ENCODE results near the gene RASA2.

The RASA2 gene

DNA sequence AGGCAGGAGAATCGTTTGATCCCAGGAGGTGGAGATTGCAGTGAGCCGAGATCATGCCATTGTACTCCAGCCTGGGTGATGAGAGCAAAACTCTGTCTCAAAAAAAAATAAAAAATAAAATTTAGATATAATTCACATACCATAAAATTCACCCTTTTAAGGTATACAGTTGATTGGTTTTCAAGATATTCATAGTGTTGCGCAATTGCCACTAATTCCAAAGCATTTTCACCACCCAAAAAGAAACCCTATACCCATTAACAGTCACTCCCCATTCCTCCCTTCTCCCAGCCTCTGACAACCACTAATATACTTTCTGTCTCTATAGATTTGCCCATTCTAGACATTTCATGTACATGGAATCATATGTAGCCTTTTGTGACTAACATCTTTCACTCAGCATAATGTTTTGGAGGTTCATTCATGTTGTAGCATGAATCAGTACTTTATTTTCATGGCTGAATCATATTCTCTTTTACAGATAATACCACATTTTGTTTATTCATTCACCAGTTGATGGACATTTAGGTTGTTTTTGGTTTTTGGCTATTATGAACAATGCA is 116.7 kb downstream of the RASA2 start:
- no peak overlapping the region for H3K4me3 ChIP-seq (ENCODE audit: control insufficient read depth, low read depth, low read length)
- TF ChIP-seq, protein P1, sequence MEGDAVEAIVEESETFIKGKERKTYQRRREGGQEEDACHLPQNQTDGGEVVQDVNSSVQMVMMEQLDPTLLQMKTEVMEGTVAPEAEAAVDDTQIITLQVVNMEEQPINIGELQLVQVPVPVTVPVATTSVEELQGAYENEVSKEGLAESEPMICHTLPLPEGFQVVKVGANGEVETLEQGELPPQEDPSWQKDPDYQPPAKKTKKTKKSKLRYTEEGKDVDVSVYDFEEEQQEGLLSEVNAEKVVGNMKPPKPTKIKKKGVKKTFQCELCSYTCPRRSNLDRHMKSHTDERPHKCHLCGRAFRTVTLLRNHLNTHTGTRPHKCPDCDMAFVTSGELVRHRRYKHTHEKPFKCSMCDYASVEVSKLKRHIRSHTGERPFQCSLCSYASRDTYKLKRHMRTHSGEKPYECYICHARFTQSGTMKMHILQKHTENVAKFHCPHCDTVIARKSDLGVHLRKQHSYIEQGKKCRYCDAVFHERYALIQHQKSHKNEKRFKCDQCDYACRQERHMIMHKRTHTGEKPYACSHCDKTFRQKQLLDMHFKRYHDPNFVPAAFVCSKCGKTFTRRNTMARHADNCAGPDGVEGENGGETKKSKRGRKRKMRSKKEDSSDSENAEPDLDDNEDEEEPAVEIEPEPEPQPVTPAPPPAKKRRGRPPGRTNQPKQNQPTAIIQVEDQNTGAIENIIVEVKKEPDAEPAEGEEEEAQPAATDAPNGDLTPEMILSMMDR (conservative IDR thresholded peaks at IDR 0.05; ENCODE audit: control insufficient read depth, insufficient read depth, low read depth, low read length) = no peak
- peak; percentile 5 for DNase-seq (ENCODE audit: low read depth)

DNA sequence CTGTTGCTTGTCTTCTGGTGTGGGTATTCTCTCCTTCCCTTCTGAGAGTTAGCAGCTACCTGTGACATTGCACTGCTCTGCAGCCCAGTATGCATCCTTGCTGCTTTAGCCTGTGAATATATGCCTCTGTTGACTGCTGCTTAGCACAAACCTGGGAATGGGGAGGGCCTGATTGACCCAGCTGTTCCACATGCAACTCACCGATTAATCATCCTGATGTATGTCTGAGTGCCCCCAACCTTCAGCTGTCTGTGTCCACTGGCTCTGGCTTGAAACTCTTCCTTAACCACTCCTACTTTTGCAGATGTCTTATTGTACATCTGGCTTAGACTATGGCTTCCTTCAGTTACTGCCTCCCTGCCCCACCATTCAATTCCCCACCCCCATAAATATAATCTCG is 119.1 kb downstream of the RASA2 start:
- no peak overlapping the region for H3K4me3 ChIP-seq (ENCODE audit: control insufficient read depth, low read depth, low read length)
- peak; percentile 33 for DNase-seq (ENCODE audit: low read depth)
- TF ChIP-seq, protein P1 (conservative IDR thresholded peaks at IDR 0.05; ENCODE audit: control insufficient read depth, insufficient read depth, low read depth, low read length) = no peak

DNA sequence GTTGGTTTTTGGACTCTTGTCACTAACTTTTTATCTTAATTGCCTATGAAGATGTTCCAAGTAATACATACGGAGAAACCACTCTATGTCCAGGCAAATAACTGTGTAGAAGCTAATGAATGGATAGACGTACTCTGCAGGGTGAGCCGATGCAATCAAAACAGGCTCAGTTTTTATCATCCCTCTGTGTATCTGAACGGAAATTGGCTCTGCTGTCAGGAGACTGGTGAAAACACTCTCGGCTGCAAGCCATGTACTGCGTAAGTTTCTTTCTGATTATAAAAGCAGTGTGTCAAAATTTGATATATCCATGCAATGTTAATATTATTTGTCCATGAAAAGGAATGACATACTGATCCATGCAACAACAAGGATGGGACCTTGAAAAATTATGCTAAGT is 121.6 kb downstream of the RASA2 start:
- DNase-seq (ENCODE audit: low read depth) = no peak
- TF ChIP-seq, protein P1 (conservative IDR thresholded peaks at IDR 0.05; ENCODE audit: control insufficient read depth, insufficient read depth, low read depth, low read length) = no peak
- H3K4me3 ChIP-seq (ENCODE audit: control insufficient read depth, low read depth, low read length) = no peak overlapping the region

DNA sequence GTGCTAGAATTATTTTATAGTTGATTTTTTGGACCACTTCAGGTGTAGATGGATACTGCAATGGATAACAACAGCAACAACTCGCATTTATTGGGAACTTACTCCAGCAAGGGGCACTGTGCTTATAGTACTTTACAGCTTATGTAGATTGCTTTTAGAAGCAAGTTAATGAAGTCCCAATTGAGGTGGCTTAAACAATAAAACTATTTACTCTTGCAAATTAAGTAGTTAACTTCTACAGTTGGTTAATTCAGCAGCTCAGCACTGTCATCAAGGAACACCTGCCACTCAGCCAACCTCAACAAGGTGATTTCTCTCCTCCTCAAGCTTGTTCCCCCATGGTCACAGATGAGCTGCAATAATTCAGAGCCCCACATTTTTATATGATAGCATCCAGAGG is 124.1 kb downstream of the RASA2 start:
- no peak for DNase-seq (ENCODE audit: low read depth)
- H3K4me3 ChIP-seq (ENCODE audit: control insufficient read depth, low read depth, low read length) = no peak overlapping the region
- TF ChIP-seq, protein P1 (conservative IDR thresholded peaks at IDR 0.05; ENCODE audit: control insufficient read depth, insufficient read depth, low read depth, low read length) = no peak

DNA sequence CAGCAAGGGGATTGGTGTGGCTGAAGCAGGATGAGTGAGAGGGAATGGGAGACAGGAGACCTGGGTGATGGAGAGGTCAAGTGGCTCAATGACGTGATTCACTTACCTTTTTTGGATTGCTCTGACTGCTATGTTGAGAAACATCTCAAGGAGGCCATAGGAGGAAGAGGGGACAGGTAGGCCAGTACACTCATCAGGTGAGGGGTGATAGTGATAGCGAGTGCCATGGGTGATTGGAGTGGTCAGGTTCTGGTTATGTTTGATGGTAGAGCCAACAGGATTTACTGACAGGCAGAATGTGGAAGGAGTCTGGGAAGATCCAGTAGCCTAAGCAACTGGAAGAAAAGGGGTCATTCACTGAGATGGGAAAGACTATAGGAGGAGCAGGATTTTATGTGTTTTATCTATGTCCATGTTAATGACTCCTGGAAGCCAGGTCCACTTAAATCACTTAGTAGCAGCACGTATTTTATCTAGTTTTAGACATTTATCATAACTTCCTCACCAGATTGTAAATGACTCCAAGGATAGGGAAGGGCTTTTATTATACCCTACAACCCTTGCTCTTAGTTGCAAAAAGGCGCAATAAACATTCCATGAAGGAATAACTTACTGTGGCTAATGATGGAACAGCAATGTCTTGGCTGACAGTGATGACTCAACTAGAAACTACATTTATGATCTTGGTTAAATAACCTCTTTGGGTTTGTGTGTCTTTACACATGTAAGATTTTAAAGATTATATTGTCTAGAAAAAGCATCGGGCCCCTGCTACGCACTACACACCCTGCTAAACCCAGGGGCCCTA is 131.5 kb downstream of the RASA2 start:
- no peak for DNase-seq (ENCODE audit: low read depth)
- TF ChIP-seq, protein P1 (conservative IDR thresholded peaks at IDR 0.05; ENCODE audit: control insufficient read depth, insufficient read depth, low read depth, low read length) = no peak
- H3K4me3 ChIP-seq (ENCODE audit: control insufficient read depth, low read depth, low read length) = no peak overlapping the region

DNA sequence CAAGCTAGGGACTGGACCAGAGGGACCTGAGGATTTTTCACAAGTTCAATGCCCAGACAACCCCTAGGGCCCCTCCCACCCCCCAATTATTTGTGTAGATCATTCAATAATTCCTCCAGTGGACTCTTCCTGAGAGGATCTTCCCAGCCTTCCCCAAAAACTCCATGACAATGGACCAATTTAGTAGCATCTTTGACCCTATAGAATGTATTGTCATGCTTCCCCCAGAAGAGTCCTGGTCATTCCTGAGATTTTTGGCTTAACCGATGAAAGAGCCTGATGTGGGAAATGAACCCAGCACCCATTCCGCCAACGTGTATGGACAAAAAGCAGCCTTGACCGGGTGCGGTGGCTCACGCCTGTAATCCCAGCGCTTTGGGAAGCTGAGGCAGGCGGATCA is 132.1 kb downstream of the RASA2 start:
- TF ChIP-seq, protein P1 (conservative IDR thresholded peaks at IDR 0.05; ENCODE audit: control insufficient read depth, insufficient read depth, low read depth, low read length) = no peak
- DNase-seq (ENCODE audit: low read depth) = no peak
- no peak overlapping the region for H3K4me3 ChIP-seq (ENCODE audit: control insufficient read depth, low read depth, low read length)
